ENCODE data around the gene TENT4A. TPM values are rescaled to one million over a fixed set of nuclear protein-coding genes. Genes with fewer than 3 reads are reported as not detected.

The TENT4A gene
- total RNA-seq, 1 experiment from 2014 or later = 32.3 TPM

DNA sequence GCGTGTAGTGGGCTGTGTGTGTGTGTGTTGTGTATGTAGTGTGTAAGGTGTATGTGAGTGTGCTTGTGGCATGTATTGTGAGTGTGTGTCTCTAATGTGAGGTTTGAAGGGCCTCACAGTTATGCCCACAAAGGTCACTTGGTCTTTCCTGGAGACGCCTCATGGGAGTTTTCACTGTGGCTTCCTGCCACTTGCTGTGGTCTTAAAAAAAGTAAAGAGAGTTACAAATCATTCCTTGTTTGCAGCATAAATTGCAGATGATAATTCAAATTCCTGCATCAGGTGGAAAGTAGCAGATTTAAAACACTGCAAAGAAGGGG lies 72.6 kb downstream of the TENT4A start:
- H3K36me3 Mint-ChIP-seq (ENCODE audit: insufficient read depth, unreplicated experiment) = no peaks in the 10 kb centered on the region
- intact Hi-C loops (cut with micrococcal nuclease; ENCODE audit: unreplicated experiment) = no loop called here
- no peaks in the 10 kb centered on the region for H3K4me1 ChIP-seq
- H3K9me3 ChIP-seq = no peaks in the 10 kb centered on the region
- no peak overlapping the region for H3K27ac Mint-ChIP-seq (ENCODE audit: unreplicated experiment)
- H3K4me1 Mint-ChIP-seq (ENCODE audit: low read depth, unreplicated experiment) = no peaks in the 10 kb centered on the region
- no peaks in the 10 kb centered on the region for H3K36me3 ChIP-seq (ENCODE audit: control insufficient read depth, insufficient read depth, low read length)
- no peak for DNase-seq
- no peak overlapping the region for H3K4me3 ChIP-seq (ENCODE audit: low read depth, low read length)
- no TSS peak for BruUV-seq (replicated peaks)
- H3K27me3 Mint-ChIP-seq (ENCODE audit: insufficient read depth, unreplicated experiment) = peaks cover 6% of the 10 kb centered on the region
- H3K4me3 Mint-ChIP-seq (ENCODE audit: unreplicated experiment) = no peak overlapping the region
- no peaks in the 10 kb centered on the region for H3K27me3 ChIP-seq (replicated peaks; ENCODE audit: control insufficient read depth, insufficient read depth, low read length)
- ChIA-PET CTCF (no interaction called here), POLR2A (no interaction called here)
- no peaks in the 10 kb centered on the region for H3K9me3 Mint-ChIP-seq (ENCODE audit: unreplicated experiment)
- TF ChIP-seq CTCF (IDR thresholded peaks at IDR 0.05; ENCODE audit: insufficient read depth in 1 of 2, low read depth in 1 of 2, low read length in 1 of 2, severe bottlenecking in 1 of 2, unreplicated experiment in 1 of 2) = no peak

GRCh38 chr5:6786786-6787495 lies 73.7 kb downstream of the TENT4A start:
- Mint-ChIP-seq H3K9me3 (ENCODE audit: unreplicated experiment) (no peaks in the 10 kb centered on the region), H3K27ac (ENCODE audit: unreplicated experiment) (no peak overlapping the region), H3K4me1 (ENCODE audit: low read depth, unreplicated experiment) (no peaks in the 10 kb centered on the region), H3K4me3 (ENCODE audit: unreplicated experiment) (no peak overlapping the region), H3K27me3 (ENCODE audit: insufficient read depth, unreplicated experiment) (peaks cover 14% of the 10 kb centered on the region), H3K36me3 (ENCODE audit: insufficient read depth, unreplicated experiment) (no peaks in the 10 kb centered on the region)
- no TSS peak for BruUV-seq (replicated peaks)
- H3K27me3 ChIP-seq (replicated peaks; ENCODE audit: control insufficient read depth, insufficient read depth, low read length) = no peaks in the 10 kb centered on the region
- POLR2A ChIA-PET = no interaction called here
- intact Hi-C loops (cut with micrococcal nuclease; ENCODE audit: unreplicated experiment) = no loop called here
- CTCF ChIA-PET = no interaction called here
- no peak for DNase-seq
- no peaks in the 10 kb centered on the region for H3K4me1 ChIP-seq
- no peak overlapping the region for H3K4me3 ChIP-seq (ENCODE audit: low read depth, low read length)
- TF ChIP-seq CTCF (IDR thresholded peaks at IDR 0.05; ENCODE audit: insufficient read depth in 1 of 2, low read depth in 1 of 2, low read length in 1 of 2, severe bottlenecking in 1 of 2, unreplicated experiment in 1 of 2) = no peak
- no peaks in the 10 kb centered on the region for H3K36me3 ChIP-seq (ENCODE audit: control insufficient read depth, insufficient read depth, low read length)
- no peaks in the 10 kb centered on the region for H3K9me3 ChIP-seq

DNA sequence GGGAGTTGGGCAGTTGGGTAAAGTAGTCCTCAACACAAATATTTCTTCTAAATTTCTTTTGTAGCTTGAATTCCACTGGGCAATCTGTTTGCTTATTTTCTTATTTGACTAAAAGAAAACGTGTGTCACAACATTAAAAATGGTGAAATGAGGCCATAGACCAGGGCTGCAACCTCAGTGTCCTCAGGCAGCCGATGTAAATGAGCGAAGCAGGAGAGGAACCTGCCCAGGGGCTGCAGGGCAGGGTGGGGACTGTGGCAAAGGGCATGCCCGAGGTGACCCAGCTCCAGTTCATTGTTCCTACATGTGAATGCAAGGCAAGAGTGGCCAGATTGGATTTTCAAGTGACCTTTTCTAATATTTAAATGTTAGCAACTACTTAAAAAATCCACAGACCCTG lies 74.7 kb downstream of the TENT4A start:
- no peak for DNase-seq
- no peaks in the 10 kb centered on the region for H3K36me3 ChIP-seq (ENCODE audit: control insufficient read depth, insufficient read depth, low read length)
- no peak overlapping the region for H3K4me3 ChIP-seq (ENCODE audit: low read depth, low read length)
- no peaks in the 10 kb centered on the region for H3K4me1 ChIP-seq
- Mint-ChIP-seq H3K27ac (ENCODE audit: unreplicated experiment) (no peak overlapping the region), H3K9me3 (ENCODE audit: unreplicated experiment) (no peaks in the 10 kb centered on the region), H3K36me3 (ENCODE audit: insufficient read depth, unreplicated experiment) (no peaks in the 10 kb centered on the region), H3K27me3 (ENCODE audit: insufficient read depth, unreplicated experiment) (peaks cover 15% of the 10 kb centered on the region), H3K4me3 (ENCODE audit: unreplicated experiment) (no peak overlapping the region), H3K4me1 (ENCODE audit: low read depth, unreplicated experiment) (no peaks in the 10 kb centered on the region)
- no peaks in the 10 kb centered on the region for H3K9me3 ChIP-seq
- no TSS peak for BruUV-seq (replicated peaks)
- POLR2A ChIA-PET = no interaction called here
- no peaks in the 10 kb centered on the region for H3K27me3 ChIP-seq (replicated peaks; ENCODE audit: control insufficient read depth, insufficient read depth, low read length)
- intact Hi-C loops (cut with micrococcal nuclease; ENCODE audit: unreplicated experiment) = no loop called here
- CTCF ChIA-PET = no interaction called here
- no peak for TF ChIP-seq CTCF (IDR thresholded peaks at IDR 0.05; ENCODE audit: insufficient read depth in 1 of 2, low read depth in 1 of 2, low read length in 1 of 2, severe bottlenecking in 1 of 2, unreplicated experiment in 1 of 2)

Data from Caco-2 (cell line).